SKM-1 treated with dmso at 0.1 percent for 144 hours (cell line): ENCODE measurements around the gene SLC13A3.

Experiments
- DNase-seq: peaks from one replicate; lab custom pipeline; 2025; ENCODE audit not compliant: unreplicated experiment; lab: John Stamatoyannopoulos, UW

The SLC13A3 gene

DNA sequence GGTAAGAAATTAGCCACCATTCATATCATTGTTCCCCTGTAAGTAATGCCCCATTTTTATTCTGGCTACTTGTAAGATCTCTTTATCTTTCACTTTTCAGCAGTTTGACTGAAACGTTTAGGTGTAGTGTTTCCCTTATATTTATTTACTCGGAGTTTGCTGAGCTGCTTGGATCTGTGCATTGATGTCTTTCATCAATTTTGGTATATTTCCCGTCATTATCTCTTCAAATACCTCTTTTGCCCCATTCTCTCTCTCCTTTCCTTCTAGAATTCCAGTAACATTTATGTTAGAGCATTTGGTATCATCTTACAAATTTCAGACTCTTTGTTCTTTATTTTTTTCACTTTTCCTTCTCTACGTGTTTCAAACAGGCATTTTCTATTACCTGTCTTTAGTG lies 9.2 kb upstream of the SLC13A3 start:
- no peak for DNase-seq

DNA sequence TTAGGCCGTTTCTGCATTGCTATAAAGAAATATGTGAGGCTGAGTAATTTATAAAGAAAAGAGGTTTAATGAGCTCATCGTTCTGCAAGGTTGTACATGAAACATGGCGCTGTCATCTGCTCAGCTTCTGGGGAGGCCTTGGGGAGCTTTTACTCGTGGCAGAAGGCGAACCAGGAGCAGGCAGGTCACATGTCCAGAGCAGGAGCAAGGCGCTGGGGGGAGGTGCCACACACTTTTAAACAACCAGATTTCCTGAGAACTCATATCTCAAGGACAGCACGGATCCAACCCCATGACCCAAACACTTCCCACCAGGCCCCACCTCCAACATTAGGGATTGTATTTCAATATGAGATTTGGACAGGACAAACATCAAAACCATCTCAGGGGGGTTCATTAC lies 6.4 kb upstream of the SLC13A3 start:
- no peak for DNase-seq

DNA sequence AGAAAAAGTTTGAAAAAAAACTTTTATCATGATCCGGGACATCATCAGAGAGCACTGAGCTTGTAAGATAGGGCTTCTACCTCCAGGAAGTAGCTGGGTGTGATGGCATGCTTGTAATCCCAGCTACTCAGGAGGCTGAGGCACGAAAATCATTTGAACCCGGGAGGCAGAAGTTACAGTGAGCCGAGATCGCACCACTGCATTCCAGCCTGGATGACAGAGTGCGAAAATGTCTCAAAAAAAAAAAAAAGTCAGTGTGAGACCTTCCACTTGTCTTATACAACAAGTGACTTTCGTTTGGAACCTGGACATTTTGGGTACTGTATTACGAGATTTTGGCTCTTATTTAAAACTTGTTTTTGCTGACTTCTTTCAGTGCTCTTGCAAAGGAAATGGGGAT lies 5.9 kb upstream of the SLC13A3 start:
- no peak for DNase-seq

DNA sequence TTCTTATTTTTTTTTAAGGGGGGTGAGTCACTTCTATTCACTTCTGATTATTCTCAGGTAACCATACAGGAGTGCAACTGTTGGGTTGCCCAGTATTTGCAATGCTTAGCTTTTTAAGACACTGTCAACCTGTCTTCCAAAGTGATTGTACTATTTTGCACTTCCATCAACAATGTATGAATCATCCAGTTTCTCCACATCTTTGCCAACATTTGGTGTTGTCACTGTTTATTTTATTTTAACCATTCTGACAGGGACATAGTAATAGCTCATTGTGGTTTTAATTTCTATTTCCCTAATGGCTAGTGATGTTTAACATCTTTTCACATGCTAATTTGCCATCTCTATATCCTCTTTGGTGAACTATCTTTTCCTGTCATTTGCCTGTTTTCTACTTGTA lies 1.4 kb upstream of the SLC13A3 start:
- DNase-seq: no peak

DNA sequence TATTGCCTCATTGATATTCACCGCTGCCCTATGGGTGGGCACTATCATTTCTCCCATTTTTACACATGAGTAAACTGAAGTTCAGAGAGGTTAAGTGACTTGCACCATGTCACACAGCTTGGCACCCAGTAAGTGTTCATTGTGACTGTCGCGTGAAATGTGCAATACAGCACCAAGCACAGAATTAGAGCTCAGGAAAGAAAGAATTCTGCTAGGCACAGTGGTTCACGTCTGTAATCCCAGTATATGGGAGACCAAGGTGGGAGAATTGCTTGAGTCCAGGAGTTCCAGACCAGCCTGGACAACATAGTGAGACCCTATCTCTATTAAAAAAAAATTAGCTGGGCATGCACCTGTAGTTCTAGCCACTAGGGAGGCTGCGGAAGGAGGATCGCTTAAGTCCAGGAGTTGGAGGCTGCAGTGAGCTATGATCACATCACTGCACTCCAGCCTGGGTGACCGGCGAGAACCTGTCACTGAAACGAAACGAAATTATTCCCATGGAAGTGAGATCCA lies 626 bp downstream of the SLC13A3 start:
- no peak for DNase-seq

DNA sequence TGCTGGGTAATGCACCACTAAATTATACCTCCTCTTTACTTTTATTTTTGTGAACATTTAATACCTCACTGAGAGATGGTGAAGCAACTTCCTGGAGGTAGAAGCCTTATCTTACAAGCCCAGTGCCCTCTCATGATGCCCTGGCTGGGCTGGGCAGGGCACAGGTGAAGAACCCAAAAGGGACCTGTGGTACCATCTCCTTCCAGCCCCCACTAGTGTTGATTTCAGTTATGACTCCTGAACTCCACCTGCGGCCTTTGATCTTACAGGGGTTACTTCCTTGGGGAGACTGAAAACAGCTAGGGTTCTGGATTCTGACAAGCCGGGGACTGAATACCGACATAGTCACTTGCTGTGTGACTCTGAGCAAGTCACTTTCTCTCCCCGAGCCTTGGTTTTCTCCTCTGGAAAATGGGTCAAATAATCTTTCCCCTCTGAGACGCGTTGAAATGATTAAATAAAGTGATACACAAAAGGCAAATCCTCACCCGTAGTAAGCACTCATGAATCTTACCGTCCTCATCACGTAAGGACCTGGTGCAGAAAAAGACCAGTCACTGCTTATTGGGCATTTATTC lies 1.2 kb downstream of the SLC13A3 start:
- no peak for DNase-seq

DNA sequence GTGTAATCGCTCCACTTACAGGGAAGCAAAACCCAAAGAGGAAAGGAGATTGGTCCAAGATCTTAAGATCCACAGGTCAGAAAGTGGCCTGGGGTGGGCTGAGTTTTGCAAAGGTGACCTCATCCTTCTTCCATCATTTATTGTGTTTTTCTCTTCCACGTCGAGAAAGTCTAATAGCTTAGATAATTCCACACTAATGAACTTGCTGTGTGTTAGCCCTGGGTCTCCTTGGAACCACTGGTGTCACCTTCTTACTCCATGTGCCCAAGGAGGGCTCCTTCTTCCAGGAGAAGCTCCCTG lies 1.7 kb downstream of the SLC13A3 start:
- no peak for DNase-seq

DNA sequence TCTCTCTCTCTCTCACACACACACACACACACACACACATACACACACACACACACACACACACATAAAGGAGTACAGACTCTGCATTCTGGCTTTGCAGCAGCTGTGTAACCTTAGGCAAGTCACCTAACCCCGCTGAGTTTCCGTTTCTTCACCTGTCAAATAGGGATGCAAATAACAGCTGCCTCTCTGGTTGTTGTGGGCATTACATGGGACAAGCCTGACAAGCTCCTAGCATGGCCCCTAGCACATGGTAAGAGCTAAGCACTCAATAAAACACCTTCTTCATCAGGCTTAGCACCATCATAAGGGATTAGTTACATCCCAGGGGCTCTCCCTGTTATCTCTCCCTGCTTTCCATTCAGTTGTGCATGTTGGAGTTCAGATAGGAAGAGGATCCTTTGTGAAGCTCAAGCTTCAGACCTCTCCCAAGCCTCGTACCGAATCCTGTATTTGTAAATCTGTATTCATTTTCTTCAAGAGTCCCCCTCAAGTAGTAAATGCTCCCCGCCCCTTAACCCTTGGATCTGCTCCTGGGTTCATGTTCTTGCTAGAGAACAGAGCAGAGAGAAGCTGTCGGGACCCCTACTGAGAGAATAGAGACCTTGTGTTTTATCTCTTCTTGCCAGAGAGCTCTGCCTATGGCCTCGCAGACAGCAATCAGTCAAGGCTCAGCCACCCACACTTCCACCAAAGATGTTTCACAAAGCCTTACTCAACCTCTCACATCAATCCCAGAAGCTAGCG lies 2.2 kb downstream of the SLC13A3 start:
- no peak for DNase-seq

DNA sequence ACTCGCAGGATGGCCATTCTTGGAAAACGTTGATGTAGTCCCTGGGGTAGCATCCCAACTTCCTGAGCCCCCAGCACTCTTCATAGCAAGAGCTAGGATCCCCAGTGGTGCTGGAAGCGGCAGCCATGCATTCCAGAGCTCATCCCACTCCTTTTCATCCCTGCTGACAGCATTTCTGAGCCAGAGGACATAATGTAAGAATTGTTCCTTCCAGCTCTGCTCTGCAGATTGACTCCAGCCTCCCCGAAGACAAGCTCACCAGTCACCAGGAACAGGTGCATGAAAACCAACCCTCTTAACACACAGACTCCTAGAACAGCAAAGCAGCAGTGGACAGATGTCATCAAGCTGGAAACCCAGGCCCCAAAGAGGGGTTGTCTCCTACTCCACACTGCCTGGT lies 3.8 kb downstream of the SLC13A3 start:
- no peak for DNase-seq

DNA sequence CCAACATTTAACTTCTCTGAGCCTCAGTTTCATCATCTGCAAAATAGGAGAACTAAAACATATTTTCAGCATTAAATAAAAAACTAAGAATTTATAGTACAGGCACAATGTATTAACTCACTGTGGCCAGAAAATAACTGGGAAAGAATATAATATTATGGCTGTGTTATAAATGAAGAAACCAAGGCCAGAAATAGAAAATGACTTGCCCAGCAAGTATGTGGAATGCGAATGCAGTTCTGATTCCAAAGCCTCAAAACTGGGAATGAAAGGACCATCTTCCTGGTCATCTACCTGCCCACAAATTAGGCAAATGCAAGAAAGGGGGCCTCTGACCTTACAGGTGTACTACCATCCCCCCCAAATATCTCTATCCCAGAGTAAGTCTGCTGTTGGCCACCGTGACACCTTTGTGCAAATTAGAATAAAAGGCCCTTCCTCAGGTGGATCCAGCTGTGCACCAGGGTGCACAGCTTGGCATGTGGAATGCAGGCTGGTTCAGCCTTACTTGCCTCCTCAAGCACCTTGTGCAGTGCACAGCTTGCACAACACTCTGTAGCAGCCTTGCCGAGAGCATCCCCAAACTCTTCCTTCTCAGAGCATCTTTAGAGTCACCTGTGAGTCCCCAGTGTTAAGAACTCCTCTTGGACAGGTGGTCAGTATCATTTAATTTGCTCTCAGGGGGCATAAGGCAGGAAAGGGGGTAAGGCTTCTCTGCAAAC lies 4.4 kb downstream of the SLC13A3 start:
- no peak for DNase-seq

DNA sequence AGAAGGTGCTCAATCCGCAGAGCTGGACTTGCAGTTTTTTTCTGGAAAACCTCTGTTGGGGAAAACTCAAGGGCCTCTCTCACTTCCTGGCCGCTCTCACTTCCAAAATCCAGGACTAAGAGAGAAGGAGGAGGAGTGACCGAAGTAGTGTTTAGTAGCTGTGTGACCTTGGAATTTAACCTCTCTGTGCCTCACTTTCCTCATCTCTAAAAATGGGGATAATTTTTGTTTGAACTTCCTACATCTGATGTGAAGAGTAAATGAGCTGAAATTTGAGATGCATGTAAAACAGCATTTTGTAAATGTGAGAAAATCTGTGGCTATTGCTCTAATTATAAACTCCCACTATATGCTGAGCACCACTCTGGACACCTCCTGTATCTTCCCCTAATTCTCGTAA lies 5.1 kb downstream of the SLC13A3 start:
- DNase-seq: no peak

DNA sequence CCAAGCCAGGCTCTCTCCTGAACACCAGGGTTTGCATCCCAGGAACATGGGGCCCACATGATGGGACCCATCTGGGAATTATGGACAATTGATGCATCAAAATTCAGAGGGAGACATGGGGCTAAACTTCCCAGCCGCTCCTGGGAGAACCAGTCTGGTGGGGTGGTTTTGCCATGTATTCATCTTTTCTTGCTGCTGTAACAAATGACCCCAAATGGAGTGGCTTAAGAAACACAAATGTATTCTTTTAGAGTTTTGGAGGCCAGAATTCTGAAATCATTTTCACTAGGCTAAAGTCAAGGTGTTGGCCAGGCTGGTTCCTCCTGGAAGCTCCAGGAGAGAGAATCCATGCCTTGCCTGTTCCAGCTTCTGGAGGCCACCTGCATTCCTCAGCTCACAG lies 6.5 kb downstream of the SLC13A3 start:
- DNase-seq: no peak

DNA sequence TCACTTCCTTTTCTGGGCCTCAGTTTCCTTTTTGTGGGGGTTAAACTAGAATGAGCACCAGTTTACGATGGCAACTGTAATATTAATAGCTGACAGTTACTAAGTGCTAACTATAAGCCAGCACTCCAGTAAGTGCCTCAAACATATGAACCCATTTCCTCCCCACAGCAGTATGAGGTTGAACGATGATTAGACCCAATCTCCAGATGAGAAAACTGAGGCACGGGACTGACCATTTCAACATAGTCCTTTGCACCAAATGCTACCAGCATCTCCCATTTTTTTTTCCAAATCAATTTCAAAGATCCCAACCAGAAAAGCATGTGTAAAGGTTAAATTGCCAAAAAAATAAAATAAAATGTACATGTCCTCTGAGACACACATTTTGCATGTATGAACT lies 7.1 kb downstream of the SLC13A3 start:
- no peak for DNase-seq

DNA sequence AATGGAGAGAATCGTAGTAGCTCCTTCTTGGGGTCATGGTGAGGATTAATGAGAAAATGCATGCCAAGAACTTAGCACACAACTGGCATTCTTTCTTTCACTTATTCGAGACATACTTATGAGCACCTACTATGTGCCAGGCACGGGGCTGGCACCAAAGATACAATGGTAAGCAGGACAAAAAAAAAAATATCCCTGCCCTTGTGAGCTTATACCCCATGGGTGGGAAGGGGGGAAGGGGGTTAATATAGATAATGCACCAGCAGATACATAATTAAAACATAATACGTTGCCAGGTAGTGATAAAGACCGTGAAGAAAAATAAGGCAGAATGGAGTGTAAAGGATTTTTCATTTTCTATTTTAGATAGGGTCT lies 8.3 kb downstream of the SLC13A3 start:
- DNase-seq: no peak

DNA sequence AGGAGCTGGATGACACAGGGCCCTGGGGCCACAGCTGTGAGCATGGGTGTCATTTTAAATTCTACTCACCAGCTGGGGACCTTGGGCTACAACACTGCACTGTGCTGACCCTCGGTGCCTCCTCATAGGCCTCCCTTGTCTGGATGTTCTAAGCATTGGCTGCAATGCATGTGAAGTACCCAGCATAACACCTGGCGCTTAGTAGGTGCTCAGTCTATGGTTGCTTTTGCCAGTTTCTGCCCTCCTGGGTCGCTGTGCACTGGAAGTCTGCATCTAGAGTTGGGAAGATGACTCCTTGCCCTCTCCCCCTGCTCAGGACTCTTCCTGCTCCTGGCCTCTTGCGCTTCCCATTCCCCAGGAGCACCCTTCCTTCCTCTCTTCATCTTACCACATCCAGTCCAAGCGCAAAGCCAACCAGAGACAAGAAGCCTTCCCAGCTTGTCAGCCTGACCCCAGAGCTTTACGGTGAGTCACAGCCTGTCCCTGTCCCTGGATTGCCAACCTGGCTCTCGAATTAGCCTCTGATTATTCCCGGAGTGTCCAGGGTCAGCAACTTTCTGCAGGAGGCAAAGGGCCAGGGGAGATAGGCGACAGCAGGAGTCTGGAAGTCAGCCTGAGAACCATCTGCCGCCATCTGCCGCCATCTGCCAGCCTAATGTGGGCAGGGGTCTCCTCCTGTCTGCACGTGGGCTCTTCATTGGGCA lies 8.8 kb downstream of the SLC13A3 start:
- DNase-seq: no peak

DNA sequence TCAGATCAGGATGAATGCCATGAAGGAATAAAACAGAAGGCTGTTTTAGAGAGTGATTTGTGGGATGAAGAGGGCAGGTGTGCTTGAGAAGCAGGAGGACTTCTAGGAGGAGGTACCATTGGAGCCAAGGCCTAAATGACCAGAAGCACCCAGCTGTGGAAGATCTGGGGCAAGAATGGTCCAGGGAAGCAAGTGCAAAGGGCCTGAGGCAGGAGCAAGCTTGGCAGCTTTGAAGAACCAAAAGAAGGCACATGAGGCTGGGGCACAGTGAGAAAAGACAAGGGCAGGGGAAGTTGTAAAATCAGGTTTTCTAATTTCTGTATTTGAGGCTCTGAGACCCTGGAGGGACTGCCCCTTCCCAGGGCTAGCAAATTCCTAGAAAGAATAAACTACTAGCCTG lies 9.8 kb downstream of the SLC13A3 start:
- no peak for DNase-seq

DNA sequence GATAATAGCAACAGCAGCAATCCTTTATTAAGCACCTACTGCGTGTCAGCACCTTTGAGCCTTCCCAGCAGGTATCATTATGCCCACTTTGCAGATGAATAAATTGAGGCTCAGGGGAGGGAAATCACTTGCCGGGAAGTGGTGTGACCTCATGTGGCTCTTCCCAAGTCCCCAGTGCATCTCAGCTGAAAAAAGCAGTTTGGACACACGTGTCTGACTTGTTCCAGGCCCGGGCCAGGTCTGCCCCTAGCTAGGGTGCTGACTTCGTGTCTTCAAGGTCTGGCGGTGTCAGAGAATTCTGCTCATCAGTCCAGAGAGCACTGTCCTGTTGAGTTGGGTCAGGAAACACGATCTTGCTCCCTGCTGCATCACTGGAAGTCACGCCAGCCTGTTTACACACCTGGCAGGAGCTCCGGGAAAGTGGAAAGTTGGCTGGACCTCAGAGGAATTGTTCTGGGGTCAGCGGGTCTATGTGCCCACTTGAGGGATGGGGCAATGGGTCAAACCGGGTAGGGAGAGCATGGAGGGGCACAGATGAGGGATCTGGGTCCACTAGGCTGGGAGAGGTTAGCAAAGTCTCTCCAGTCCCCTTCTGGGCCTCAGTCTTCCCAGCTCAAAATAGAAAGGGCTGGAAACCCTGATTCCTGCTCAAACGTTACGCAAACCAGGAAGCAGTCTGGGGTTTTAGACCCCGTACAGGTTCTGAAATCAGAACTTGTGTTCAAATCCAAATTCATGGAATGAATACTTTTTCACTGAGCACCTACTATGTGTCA lies 10.5 kb downstream of the SLC13A3 start:
- no peak for DNase-seq

DNA sequence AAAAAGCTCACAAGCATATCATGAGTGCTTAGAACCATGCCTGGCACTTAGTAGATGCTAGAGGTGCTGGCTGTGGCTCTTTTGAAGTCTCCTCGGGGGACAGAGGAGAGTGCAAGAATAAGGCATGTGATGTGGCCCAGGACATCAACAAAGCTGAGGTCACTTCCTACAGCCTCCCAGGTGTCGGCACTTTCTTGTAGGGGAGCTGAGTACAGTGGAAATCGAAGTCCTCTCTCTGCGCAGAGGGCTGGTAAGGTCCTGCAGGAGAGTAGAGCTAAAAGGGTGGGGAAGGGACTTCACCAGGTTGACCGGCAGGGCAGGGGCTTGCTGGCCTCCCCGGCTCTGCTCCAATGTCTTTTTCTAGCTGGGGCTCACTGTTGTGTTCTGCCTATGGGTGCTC lies 11.2 kb downstream of the SLC13A3 start:
- DNase-seq: no peak

DNA sequence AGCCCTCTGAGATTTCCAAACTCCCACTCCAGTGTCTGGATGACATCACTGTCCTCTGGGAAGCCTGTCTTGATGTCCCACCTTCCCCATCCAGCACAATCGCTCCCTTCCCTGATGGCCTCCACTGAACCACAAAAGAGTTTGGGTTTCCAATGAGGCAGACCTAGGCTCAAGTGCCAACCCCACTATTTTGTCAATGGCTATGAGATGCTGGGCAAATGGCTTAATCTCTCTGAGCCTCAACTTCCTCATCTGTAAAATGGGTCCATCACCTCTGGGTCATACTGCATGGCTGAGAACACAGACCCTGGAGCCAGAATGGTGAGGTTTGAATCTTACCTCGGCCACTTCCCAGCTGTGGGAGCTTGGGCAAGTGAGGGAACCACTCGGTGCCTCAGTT lies 11.7 kb downstream of the SLC13A3 start:
- no peak for DNase-seq

DNA sequence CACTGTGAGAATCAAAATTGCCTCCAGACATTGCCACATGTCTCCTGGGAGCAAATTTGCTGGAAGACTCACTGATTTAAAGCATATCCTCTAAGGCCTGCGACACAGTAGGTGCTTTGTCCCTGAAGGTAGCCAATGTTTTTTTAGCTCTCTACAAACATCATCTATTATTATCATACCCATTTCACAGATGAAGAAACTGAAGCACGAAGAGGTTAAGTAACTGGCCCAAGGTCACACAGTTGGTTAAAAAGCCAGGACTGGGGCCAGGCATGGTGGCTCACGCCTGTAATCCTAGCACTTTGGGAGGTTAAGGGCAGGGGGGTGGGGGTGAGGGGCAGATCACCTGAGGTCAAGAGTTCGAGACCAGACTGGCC lies 12.4 kb downstream of the SLC13A3 start:
- DNase-seq: no peak
